ENCODE results near the gene MICU1. TPM values are rescaled to one million over a fixed set of nuclear protein-coding genes. Genes with fewer than 3 reads are reported as not detected.

Gene MICU1
- total and polyA plus RNA-seq, 2 experiments from 2014 or later: 27.5 to 52.3 TPM

- no peak for TF ChIP-seq ZNF331 (CRISPR knock-in tag; IDR thresholded peaks at IDR 0.05; ENCODE audit: low read depth)
Measured at GRCh38 chr10:72429931-72430330, 195.9 kb downstream of the MICU1 start (continued).

- Histone ChIP-seq H3K36me3 (ENCODE audit: insufficient read depth) (no peaks in the 10 kb centered on the region; the same call in 1 of the 2 replicates), H3K79me2 (replicated peaks; ENCODE audit: insufficient read depth) (no peaks in the 10 kb centered on the region), H3F3A (replicated peaks; ENCODE audit: low read depth) (no peaks in the 10 kb centered on the region), H3K27ac (ENCODE audit: low read depth) (no peak overlapping the region), H3K27me3 (ENCODE audit: insufficient read depth) (no peaks in the 10 kb centered on the region), H3K4me3 (no peak overlapping the region), H2AFZ (no peak overlapping the region), H3K4me1 (ENCODE audit: insufficient read depth) (0 out of 2 replicates have a peak, but pooled peaks cover 5% of the 10 kb centered on the region), H3K4me2 (no peak overlapping the region), H3K9me2 (ENCODE audit: insufficient read depth) (0 out of 2 replicates have a peak, but pooled peaks cover 3% of the 10 kb centered on the region), H4K20me1 (replicated peaks; ENCODE audit: insufficient read depth) (no peaks in the 10 kb centered on the region)
- peaks cover 11% of the 10 kb centered on the region for H3K9me3 Mint-ChIP-seq
- H3K36me3 Mint-ChIP-seq (ENCODE audit: low read depth): peaks cover 15% of the 10 kb centered on the region
- TF ChIP-seq, protein P1, sequence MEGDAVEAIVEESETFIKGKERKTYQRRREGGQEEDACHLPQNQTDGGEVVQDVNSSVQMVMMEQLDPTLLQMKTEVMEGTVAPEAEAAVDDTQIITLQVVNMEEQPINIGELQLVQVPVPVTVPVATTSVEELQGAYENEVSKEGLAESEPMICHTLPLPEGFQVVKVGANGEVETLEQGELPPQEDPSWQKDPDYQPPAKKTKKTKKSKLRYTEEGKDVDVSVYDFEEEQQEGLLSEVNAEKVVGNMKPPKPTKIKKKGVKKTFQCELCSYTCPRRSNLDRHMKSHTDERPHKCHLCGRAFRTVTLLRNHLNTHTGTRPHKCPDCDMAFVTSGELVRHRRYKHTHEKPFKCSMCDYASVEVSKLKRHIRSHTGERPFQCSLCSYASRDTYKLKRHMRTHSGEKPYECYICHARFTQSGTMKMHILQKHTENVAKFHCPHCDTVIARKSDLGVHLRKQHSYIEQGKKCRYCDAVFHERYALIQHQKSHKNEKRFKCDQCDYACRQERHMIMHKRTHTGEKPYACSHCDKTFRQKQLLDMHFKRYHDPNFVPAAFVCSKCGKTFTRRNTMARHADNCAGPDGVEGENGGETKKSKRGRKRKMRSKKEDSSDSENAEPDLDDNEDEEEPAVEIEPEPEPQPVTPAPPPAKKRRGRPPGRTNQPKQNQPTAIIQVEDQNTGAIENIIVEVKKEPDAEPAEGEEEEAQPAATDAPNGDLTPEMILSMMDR (conservative IDR thresholded peaks at IDR 0.05; ENCODE audit: low read depth in 2 of 2): peak; percentile 23 to 25; a peak in 3 of 4 replicates
- TF ChIP-seq EZH2 (IDR thresholded peaks at IDR 0.05; ENCODE audit: low read depth, unreplicated experiment) (no peak), POLR2AphosphoS5 (IDR thresholded peaks at IDR 0.05; ENCODE audit: low read depth) (no peak)
- no peak overlapping the region for H3K4me3 Mint-ChIP-seq
- peak; percentile 89 for ATAC-seq
- peaks cover 6% of the 10 kb centered on the region for H3K27me3 Mint-ChIP-seq (ENCODE audit: insufficient read depth, low read depth, poor library complexity)
- peaks cover 12% of the 10 kb centered on the region for H3K4me1 Mint-ChIP-seq
- peak; percentile 79 for DNase-seq (ENCODE audit: low spot score)
- peak overlapping the region; percentile 68 for H3K27ac Mint-ChIP-seq
Measured at GRCh38 chr10:72426986-72427385, 198.9 kb downstream of the MICU1 start.

GRCh38 chr10:72425133-72425532 is 200.7 kb downstream of the MICU1 start:
- ATAC-seq (no peak), DNase-seq (ENCODE audit: low spot score) (no peak)
- Histone ChIP-seq H3K4me3 (no peak overlapping the region), H3K4me1 (ENCODE audit: insufficient read depth) (0 out of 2 replicates have a peak, but pooled peaks cover 8% of the 10 kb centered on the region), H2AFZ (no peak overlapping the region), H3K4me2 (no peak overlapping the region), H3K27me3 (ENCODE audit: insufficient read depth) (no peaks in the 10 kb centered on the region), H4K20me1 (replicated peaks; ENCODE audit: insufficient read depth) (no peaks in the 10 kb centered on the region), H3K36me3 (ENCODE audit: insufficient read depth) (no peaks in the 10 kb centered on the region; the same call in 1 of the 2 replicates), H3K27ac (ENCODE audit: low read depth) (peak overlapping the region; percentile 39; the same call in 1 of the 2 replicates), H3K9me2 (ENCODE audit: insufficient read depth) (0 out of 2 replicates have a peak, but pooled peaks cover 3% of the 10 kb centered on the region), H3K79me2 (replicated peaks; ENCODE audit: insufficient read depth) (no peaks in the 10 kb centered on the region), H3F3A (replicated peaks; ENCODE audit: low read depth) (no peaks in the 10 kb centered on the region)
- Mint-ChIP-seq H3K4me1 (peaks cover 19% of the 10 kb centered on the region), H3K9me3 (peaks cover 14% of the 10 kb centered on the region), H3K4me3 (no peak overlapping the region), H3K27me3 (ENCODE audit: insufficient read depth, low read depth, poor library complexity) (peaks cover 8% of the 10 kb centered on the region), H3K36me3 (ENCODE audit: low read depth) (peaks cover 33% of the 10 kb centered on the region), H3K27ac (no peak overlapping the region)
- no peak for TF ChIP-seq JUNB (IDR thresholded peaks at IDR 0.05; ENCODE audit: unreplicated experiment)
- no peak for TF ChIP-seq NANOG (IDR thresholded peaks at IDR 0.05; ENCODE audit: borderline replicate concordance)
- no peak for TF ChIP-seq CREB1 (CRISPR knock-in tag; IDR thresholded peaks at IDR 0.05; ENCODE audit: low read depth)
- no peak for TF ChIP-seq POLR2AphosphoS5 (IDR thresholded peaks at IDR 0.05; ENCODE audit: low read depth)
- TF ChIP-seq STAT1 (IDR thresholded peaks at IDR 0.05; ENCODE audit: unreplicated experiment): no peak
- TF ChIP-seq, protein P2, sequence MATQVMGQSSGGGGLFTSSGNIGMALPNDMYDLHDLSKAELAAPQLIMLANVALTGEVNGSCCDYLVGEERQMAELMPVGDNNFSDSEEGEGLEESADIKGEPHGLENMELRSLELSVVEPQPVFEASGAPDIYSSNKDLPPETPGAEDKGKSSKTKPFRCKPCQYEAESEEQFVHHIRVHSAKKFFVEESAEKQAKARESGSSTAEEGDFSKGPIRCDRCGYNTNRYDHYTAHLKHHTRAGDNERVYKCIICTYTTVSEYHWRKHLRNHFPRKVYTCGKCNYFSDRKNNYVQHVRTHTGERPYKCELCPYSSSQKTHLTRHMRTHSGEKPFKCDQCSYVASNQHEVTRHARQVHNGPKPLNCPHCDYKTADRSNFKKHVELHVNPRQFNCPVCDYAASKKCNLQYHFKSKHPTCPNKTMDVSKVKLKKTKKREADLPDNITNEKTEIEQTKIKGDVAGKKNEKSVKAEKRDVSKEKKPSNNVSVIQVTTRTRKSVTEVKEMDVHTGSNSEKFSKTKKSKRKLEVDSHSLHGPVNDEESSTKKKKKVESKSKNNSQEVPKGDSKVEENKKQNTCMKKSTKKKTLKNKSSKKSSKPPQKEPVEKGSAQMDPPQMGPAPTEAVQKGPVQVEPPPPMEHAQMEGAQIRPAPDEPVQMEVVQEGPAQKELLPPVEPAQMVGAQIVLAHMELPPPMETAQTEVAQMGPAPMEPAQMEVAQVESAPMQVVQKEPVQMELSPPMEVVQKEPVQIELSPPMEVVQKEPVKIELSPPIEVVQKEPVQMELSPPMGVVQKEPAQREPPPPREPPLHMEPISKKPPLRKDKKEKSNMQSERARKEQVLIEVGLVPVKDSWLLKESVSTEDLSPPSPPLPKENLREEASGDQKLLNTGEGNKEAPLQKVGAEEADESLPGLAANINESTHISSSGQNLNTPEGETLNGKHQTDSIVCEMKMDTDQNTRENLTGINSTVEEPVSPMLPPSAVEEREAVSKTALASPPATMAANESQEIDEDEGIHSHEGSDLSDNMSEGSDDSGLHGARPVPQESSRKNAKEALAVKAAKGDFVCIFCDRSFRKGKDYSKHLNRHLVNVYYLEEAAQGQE (IDR thresholded peaks at IDR 0.05; ENCODE audit: unreplicated experiment): no peak

Data from GM23338 (cell line).